Measurements from ENCODE around the gene STN1.
A peak's percentile ranks its signal among the peaks of the same experiment; 100 is the strongest.

The STN1 gene

DNA sequence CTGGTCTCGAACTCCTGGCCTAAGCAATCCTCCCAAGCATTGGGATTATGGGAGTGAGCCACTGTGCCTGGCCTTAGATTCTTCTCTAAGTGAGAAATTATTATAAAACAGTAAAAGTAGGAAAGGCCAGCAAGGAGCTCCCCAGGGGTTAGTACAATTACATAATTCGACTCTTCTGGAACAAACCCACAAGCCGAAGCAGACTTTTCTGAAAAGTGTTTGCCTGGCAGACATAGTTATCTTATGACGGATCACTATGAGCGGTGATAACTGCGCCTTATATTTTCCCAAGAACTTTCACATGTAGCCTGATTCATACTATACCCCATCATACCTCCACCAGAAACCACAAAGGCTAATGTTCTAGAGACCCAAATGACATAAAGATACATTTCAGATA is 32.4 kb downstream of the STN1 start:
- TF ChIP-seq, protein P1, sequence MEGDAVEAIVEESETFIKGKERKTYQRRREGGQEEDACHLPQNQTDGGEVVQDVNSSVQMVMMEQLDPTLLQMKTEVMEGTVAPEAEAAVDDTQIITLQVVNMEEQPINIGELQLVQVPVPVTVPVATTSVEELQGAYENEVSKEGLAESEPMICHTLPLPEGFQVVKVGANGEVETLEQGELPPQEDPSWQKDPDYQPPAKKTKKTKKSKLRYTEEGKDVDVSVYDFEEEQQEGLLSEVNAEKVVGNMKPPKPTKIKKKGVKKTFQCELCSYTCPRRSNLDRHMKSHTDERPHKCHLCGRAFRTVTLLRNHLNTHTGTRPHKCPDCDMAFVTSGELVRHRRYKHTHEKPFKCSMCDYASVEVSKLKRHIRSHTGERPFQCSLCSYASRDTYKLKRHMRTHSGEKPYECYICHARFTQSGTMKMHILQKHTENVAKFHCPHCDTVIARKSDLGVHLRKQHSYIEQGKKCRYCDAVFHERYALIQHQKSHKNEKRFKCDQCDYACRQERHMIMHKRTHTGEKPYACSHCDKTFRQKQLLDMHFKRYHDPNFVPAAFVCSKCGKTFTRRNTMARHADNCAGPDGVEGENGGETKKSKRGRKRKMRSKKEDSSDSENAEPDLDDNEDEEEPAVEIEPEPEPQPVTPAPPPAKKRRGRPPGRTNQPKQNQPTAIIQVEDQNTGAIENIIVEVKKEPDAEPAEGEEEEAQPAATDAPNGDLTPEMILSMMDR (IDR thresholded peaks at IDR 0.05; ENCODE audit: control insufficient read depth, insufficient read depth, low read depth, low read length, missing control alignments): no peak
- peak; percentile 79 for DNase-seq (ENCODE audit: low read depth)
- H3K4me3 ChIP-seq (ENCODE audit: control insufficient read depth, low read depth, low read length): no peak overlapping the region

DNA sequence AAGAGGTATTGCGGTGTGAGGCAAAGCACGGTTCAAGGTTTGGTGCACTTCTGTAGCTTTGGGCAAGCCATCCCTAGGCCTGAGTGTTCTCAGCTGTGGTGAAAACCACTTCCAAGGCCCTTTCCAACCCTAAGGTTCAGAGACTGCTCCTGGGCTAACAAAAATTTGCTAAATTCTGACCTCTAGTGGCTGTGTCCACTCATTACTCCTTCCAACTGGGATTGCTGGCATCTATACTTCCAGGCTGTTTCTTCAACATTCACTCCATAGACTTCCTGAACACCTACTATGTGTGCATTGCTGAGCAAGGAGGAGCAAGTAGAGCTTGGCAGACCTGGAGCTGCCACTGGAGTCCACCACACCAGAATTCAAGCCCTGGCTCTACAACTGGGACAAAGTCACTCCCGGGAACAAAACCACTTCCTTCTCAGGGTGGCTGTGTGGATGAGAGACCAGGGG is 33.3 kb downstream of the STN1 start:
- TF ChIP-seq, protein P1 (IDR thresholded peaks at IDR 0.05; ENCODE audit: control insufficient read depth, insufficient read depth, low read depth, low read length, missing control alignments): peak; percentile 74
- no peak overlapping the region for H3K4me3 ChIP-seq (ENCODE audit: control insufficient read depth, low read depth, low read length)
- DNase-seq (ENCODE audit: low read depth): no peak

DNA sequence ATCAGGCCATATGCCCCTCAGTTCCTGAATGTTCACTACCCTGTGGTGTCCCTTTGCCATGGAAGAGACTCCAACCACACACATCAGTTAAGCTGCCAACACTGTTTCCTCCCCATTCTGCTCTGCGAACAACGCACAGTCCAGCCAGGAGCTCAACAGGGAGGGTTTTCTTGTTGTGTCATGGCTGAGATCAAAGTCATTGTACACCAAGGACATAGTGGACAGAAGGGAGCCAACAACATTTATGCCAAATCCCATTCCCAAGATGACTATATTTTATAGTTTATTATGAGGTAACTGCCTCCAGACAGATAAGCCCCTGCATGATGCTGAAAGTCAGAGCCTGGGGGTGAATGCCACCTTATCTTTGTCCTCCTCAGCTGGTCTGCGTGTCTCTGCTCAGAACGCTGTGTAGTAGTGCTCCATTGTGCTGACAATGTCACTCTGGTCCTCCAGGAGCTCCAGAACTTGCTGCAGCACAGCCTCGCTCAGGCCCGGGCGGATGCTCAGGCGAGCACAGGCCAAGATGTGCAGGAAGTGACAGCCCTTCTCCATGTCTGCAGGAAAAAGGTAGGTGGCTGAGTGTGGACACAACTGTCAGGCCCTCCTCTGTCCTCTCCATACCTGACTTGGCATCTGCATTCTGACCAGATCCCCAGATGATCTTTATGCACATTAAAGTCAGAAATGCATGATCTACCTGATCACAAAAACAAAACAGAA is 35.5 kb downstream of the STN1 start:
- H3K4me3 ChIP-seq (ENCODE audit: control insufficient read depth, low read depth, low read length): no peak overlapping the region
- DNase-seq (ENCODE audit: low read depth): no peak
- TF ChIP-seq, protein P1 (IDR thresholded peaks at IDR 0.05; ENCODE audit: control insufficient read depth, insufficient read depth, low read depth, low read length, missing control alignments): no peak

- TF ChIP-seq, protein P1 (IDR thresholded peaks at IDR 0.05; ENCODE audit: control insufficient read depth, insufficient read depth, low read depth, low read length, missing control alignments): no peak
- DNase-seq (ENCODE audit: low read depth): no peak
- no peak overlapping the region for H3K4me3 ChIP-seq (ENCODE audit: control insufficient read depth, low read depth, low read length)
These were observed 36.3 kb downstream of the STN1 start for GRCh38 chr10:103881416-103882284.

GRCh38 chr10:103879831-103880230 is 38.2 kb downstream of the STN1 start:
- H3K4me3 ChIP-seq (ENCODE audit: control insufficient read depth, low read depth, low read length): no peak overlapping the region
- TF ChIP-seq, protein P1 (IDR thresholded peaks at IDR 0.05; ENCODE audit: control insufficient read depth, insufficient read depth, low read depth, low read length, missing control alignments): no peak
- DNase-seq (ENCODE audit: low read depth): no peak

DNA sequence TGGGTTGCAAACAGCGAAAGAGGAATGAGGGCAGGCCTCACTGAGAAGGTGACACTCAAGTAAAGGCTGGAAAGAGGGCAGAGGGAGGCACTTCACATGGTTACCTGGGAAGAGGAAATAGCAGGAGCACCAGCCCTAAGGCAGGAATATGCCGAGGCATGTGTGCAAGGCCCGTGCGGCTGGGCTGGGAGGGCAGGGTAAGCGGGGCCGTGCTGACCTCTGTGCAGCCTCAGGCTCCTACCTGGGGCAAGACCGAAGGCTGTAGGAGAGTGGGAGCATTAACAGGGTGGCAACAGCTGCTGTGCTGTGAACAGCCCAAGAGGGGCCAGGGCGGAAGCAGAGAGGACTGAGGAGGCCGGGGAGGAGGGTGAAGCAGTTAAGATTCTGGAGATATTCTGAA is 38.6 kb downstream of the STN1 start:
- no peak for DNase-seq (ENCODE audit: low read depth)
- TF ChIP-seq, protein P1 (IDR thresholded peaks at IDR 0.05; ENCODE audit: control insufficient read depth, insufficient read depth, low read depth, low read length, missing control alignments): no peak

More for the DNA sequence above, 38.6 kb downstream of the STN1 start:
- H3K4me3 ChIP-seq (ENCODE audit: control insufficient read depth, low read depth, low read length): no peak overlapping the region
